ENCODE data around the gene LAMA3. TPM values are rescaled to one million over a fixed set of nuclear protein-coding genes. Genes with fewer than 3 reads are reported as not detected.

The LAMA3 gene
- polyA plus RNA-seq, 1 donor from 2014 or later: 3.4 TPM

GRCh38 chr18:23878336-23878900 is 189.2 kb downstream of the LAMA3 start:
- H3K9me3 ChIP-seq (ENCODE audit: low read length): no peaks in the 10 kb centered on the region
- H2AFZ ChIP-seq (ENCODE audit: low read depth, low read length): no peak overlapping the region
- H3K4me2 ChIP-seq (ENCODE audit: low read length): no peak overlapping the region

GRCh38 chr18:23879126-23879525 is 189.9 kb downstream of the LAMA3 start:
- H4K20me1 ChIP-seq (ENCODE audit: insufficient read depth): no peaks in the 10 kb centered on the region

More at GRCh38 chr18:23878336-23878900, 189.2 kb downstream of the LAMA3 start:
- Histone ChIP-seq H3K9me2 (ENCODE audit: insufficient read depth, low read length) (no peaks in the 10 kb centered on the region), H3K79me2 (replicated peaks; ENCODE audit: insufficient read depth, low read length) (no peaks in the 10 kb centered on the region), H3K27ac (ENCODE audit: low read length) (no peak overlapping the region), H3K9ac (ENCODE audit: low read length) (no peak overlapping the region), H3K27me3 (ENCODE audit: insufficient read depth, low read depth, low read length) (no peaks in the 10 kb centered on the region), H3F3A (ENCODE audit: insufficient read depth, low read length, poor library complexity, severe bottlenecking) (peaks cover 5% of the 10 kb centered on the region), H4K20me1 (ENCODE audit: insufficient read depth) (no peaks in the 10 kb centered on the region), H3K36me3 (ENCODE audit: insufficient read depth, low read length) (no peaks in the 10 kb centered on the region), H3K4me3 (ENCODE audit: low read length) (no peak overlapping the region)
- TF ChIP-seq TAF1 (IDR thresholded peaks at IDR 0.05; ENCODE audit: low read depth) (no peak), CTCF (IDR thresholded peaks at IDR 0.05; ENCODE audit: poor library complexity, severe bottlenecking) (no peak), POLR2AphosphoS5 (IDR thresholded peaks at IDR 0.05) (no peak), RAD21 (conservative IDR thresholded peaks at IDR 0.05) (no peak), MXI1 (conservative IDR thresholded peaks at IDR 0.05; ENCODE audit: poor library complexity, severe bottlenecking) (no peak), REST (IDR thresholded peaks at IDR 0.05; ENCODE audit: borderline replicate concordance) (no peak)

More at GRCh38 chr18:23879126-23879525, 189.9 kb downstream of the LAMA3 start:
- Histone ChIP-seq H3K27me3 (ENCODE audit: insufficient read depth, low read depth, low read length) (no peaks in the 10 kb centered on the region), H3K4me2 (ENCODE audit: low read length) (no peak overlapping the region), H2AFZ (ENCODE audit: low read depth, low read length) (no peak overlapping the region), H3K9me3 (ENCODE audit: low read length) (no peaks in the 10 kb centered on the region), H3K27ac (ENCODE audit: low read length) (no peak overlapping the region), H3K79me2 (replicated peaks; ENCODE audit: insufficient read depth, low read length) (no peaks in the 10 kb centered on the region), H3K9ac (ENCODE audit: low read length) (no peak overlapping the region), H3F3A (ENCODE audit: insufficient read depth, low read length, poor library complexity, severe bottlenecking) (peaks cover 5% of the 10 kb centered on the region), H3K4me3 (ENCODE audit: low read length) (no peak overlapping the region), H3K36me3 (ENCODE audit: insufficient read depth, low read length) (no peaks in the 10 kb centered on the region), H3K9me2 (ENCODE audit: insufficient read depth, low read length) (no peaks in the 10 kb centered on the region)
- TF ChIP-seq MXI1 (conservative IDR thresholded peaks at IDR 0.05; ENCODE audit: poor library complexity, severe bottlenecking): no peak
- TF ChIP-seq CTCF (IDR thresholded peaks at IDR 0.05; ENCODE audit: poor library complexity, severe bottlenecking): no peak
- TF ChIP-seq SMC3 (conservative IDR thresholded peaks at IDR 0.05; ENCODE audit: poor library complexity): no peak
- TF ChIP-seq RAD21 (conservative IDR thresholded peaks at IDR 0.05): no peak
- no peak for TF ChIP-seq REST (IDR thresholded peaks at IDR 0.05; ENCODE audit: borderline replicate concordance)
